Upper lobe of left lung (tissue), 6 donors: ENCODE measurements around the gene TMEM95. TPM values are rescaled to one million over a fixed set of nuclear protein-coding genes. Genes with fewer than 3 reads are reported as not detected.

Experiments used
- ATAC-seq, 2 donors: fragments of 200-7000 bp; cut with Tn5 transposase; one replicate each; pipeline ENCODE4 v1.9.1; 2022; ENCODE audit warnings: mild to moderate bottlenecking in 2 of 2, moderate library complexity in 2 of 2; ENCODE audit not compliant: low FRiP score in 2 of 2
- DNase-seq, 2 donors: peaks; one replicate each; pipeline ENCODE4 v3.0.0-alpha.2; 2019 to 2020
- H3K27ac ChIP-seq, 4 donors: fragments of 200-600 bp; sonication (generic); one replicate each; pipeline ENCODE4 v1.5.1; 2016 to 2019
- H3K27me3 ChIP-seq, 4 donors: fragments of 200-600 bp; sonication (generic); one replicate each; pipeline ENCODE4 v1.5.1; 2017 to 2019
- H3K36me3 ChIP-seq, 4 donors: fragments of 200-600 bp; sonication (generic); one replicate each; pipeline ENCODE4 v1.5.1; 2016 to 2019
- H3K4me1 ChIP-seq, 4 donors: fragments of 200-600 bp; sonication (generic); one replicate each; pipeline ENCODE4 v1.5.1; 2018 to 2019
- H3K4me3 ChIP-seq, 4 donors: fragments of 200-600 bp; sonication (generic); one replicate each; pipeline ENCODE4 v1.5.1; 2017 to 2019; ENCODE audit warnings: mild to moderate bottlenecking in 2 of 4, moderate library complexity in 1 of 4
- H3K9me3 ChIP-seq, 4 donors: fragments of 200-600 bp; sonication (generic); one replicate each; pipeline ENCODE4 v1.5.1; 2018 to 2019
- EP300 ChIP-seq, 4 donors: sonication (generic); formaldehyde crosslinking; IDR thresholded peaks; one replicate each; pipeline ENCODE4 v1.5.1; 2017; ENCODE audit warnings: antibody characterized with exemption in 4 of 4, control low read depth in 2 of 4
- POLR2A ChIP-seq, 4 donors: fragments of 450-650 bp; IDR thresholded peaks; one replicate each; pipeline ENCODE4 v1.5.1; 2016 to 2017; ENCODE audit warnings: antibody characterized with exemption in 4 of 4, mild to moderate bottlenecking in 2 of 4
- POLR2AphosphoS5 ChIP-seq, 2 donors: sonication (generic); formaldehyde crosslinking; IDR thresholded peaks; one replicate each; pipeline ENCODE4 v1.5.1; 2017; ENCODE audit warnings: antibody characterized with exemption in 2 of 2
- WGBS, 2 donors: methylation state at CpG; one replicate each; pipeline ENCODE4 v1.1.5; 2017 to 2018; 5-methylcytosine and 5-hydroxymethylcytosine counted together
- total RNA-seq, 6 donors: library from RNA; depleted of rRNA in 4 of 6; stranded (reverse); fragments of >200 nt in 4 of 6; gene quantifications; one replicate each; pipeline versions ENCODE4 v1.1.0 to v1.2.1, GENCODE V29; 2016 to 2021
- TF ChIP-seq, protein P1 (sequence below), 6 experiments: fragments of 450-650 bp in 4 of 6; fragments of 200-600 bp in 2 of 6; sonication (generic) in 2 of 6; IDR thresholded peaks; one replicate each; pipeline ENCODE4 v1.5.1; 2016 to 2019; ENCODE audit warnings: antibody characterized with exemption in 6 of 6
- donor health status: DM: no; HTN: no; CAD: no; lungs with moderate emphysema.
- donor health status: DM: no; HTN: yes; CAD: no; lungs with severe emphysema.

Gene TMEM95
- total RNA-seq, 6 donors from 2014 or later = 1.0 TPM; not detected in 5

DNA sequence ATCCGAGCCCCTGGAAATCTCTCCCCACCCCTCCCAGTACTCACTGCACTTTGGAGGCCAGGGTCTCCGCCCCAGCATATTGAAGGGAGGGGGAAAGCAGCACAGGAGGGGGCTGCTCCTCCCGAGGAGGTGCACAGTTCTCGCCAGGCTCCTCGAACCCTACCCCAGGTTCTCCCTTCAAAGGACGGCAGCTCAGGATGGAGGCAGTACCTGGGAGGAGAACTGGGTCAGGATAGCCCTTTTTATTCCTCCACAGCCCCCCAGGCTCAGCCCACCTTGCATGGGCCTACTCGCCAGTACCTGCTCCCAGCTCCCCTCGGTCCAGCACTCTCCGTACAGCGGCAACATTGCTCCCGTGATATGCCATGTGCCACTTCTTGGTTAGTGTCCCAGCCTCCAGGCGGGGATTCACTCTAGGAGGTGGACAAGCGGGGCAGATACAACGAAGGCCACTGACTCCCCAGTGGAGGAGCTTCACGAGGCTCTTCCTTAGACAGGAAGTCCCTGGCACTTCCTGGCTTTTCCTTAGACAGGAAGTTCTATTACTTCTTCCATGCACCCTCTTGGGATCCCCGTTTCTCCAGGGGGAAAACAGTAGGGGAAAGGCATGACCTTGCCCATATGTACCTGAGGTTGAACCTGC lies 37.7 kb upstream of the TMEM95 start:
- peaks cover 21 to 34% (median 25%) of the 10 kb centered on the region in 4 donors for H3K4me1 ChIP-seq
- no peak for TF ChIP-seq POLR2A (IDR thresholded peaks at IDR 0.05)
- no peak for TF ChIP-seq POLR2AphosphoS5 (IDR thresholded peaks at IDR 0.05)
- TF ChIP-seq EP300 (IDR thresholded peaks at IDR 0.05) = no peak
- TF ChIP-seq, protein P1, sequence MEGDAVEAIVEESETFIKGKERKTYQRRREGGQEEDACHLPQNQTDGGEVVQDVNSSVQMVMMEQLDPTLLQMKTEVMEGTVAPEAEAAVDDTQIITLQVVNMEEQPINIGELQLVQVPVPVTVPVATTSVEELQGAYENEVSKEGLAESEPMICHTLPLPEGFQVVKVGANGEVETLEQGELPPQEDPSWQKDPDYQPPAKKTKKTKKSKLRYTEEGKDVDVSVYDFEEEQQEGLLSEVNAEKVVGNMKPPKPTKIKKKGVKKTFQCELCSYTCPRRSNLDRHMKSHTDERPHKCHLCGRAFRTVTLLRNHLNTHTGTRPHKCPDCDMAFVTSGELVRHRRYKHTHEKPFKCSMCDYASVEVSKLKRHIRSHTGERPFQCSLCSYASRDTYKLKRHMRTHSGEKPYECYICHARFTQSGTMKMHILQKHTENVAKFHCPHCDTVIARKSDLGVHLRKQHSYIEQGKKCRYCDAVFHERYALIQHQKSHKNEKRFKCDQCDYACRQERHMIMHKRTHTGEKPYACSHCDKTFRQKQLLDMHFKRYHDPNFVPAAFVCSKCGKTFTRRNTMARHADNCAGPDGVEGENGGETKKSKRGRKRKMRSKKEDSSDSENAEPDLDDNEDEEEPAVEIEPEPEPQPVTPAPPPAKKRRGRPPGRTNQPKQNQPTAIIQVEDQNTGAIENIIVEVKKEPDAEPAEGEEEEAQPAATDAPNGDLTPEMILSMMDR (IDR thresholded peaks at IDR 0.05) = no peak
- no peak overlapping the region for H3K27ac ChIP-seq
- 86% methylated on average over 12 to 16 of the region's 16 CpGs for WGBS, 2 donors
- peaks cover 26 to 74% (median 59%) of the 10 kb centered on the region in 4 donors for H3K36me3 ChIP-seq
- H3K9me3 ChIP-seq = no peaks in the 10 kb centered on the region
- no peaks in the 10 kb centered on the region for H3K27me3 ChIP-seq
- no peak overlapping the region for H3K4me3 ChIP-seq
- DNase-seq = no peak
- no peak for ATAC-seq

DNA sequence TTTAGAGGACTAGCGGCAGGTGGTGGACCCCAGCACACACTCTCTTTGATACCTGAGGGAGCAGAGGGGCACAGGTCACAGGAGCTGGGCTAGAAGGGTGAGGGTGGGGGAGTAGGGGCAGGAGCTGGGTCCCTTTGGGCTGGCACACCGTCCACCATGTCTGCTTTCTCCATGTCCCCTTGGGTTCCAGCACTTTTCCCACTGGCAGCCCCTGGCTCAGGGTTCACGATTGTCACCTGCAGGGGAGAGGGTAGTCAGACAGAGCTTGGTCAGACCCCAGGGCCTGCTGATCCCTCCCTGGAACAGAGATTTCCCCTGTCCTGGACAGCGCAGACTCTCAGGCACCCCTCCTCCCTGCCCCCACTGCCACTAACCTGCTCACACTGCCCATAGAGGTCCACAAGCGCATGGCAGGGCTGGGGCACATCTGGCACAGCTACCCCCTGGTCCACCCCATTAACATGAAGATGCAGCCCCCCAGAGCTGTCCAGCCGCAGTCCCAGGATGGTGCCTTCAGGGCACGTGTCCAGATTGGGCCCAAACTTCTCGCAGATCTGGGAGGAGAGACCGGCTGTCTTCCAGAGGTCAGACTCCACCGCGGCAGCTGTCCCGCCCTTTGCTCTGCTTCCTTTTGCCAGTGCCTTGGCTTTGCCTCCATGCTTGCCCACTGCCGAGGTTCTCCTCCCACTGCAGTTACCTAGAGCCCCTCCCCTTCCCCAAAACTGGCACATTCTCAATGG lies 36.7 kb upstream of the TMEM95 start:
- no peak for TF ChIP-seq EP300 (IDR thresholded peaks at IDR 0.05)
- TF ChIP-seq, protein P1 (IDR thresholded peaks at IDR 0.05) = no peak
- no peak for TF ChIP-seq POLR2A (IDR thresholded peaks at IDR 0.05)
- TF ChIP-seq POLR2AphosphoS5 (IDR thresholded peaks at IDR 0.05) = no peak
- Histone ChIP-seq H3K36me3 (peaks cover 18 to 74% (median 59%) of the 10 kb centered on the region in 4 donors), H3K4me3 (no peak overlapping the region), H3K4me1 (peaks cover 21 to 25% (median 21%) of the 10 kb centered on the region in 4 donors), H3K27me3 (no peaks in the 10 kb centered on the region), H3K27ac (no peak overlapping the region), H3K9me3 (no peaks in the 10 kb centered on the region)
- no peak for ATAC-seq
- 91 to 96% methylated on average over 12 to 13 of the region's 13 CpGs for WGBS, 2 donors
- DNase-seq = no peak

DNA sequence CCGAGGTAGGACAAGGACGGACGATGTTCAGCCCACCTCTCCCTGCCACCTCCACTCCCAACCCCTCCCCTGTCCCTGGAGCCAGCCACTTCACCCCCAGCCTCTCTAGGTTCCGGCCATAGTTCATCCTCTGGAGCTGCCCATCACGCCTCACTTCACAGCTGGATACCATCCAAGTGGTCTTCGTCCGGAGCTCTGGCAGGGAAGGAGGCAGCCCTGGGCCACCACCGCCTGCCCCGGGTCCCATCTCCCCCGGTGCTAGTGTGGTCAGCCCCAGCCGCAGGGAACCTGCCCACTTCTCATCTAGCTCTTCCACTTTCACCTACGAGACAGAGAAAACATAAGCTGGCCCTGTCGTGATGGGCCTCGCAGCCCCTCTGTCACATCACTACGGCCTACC lies 33.5 kb upstream of the TMEM95 start:
- Histone ChIP-seq H3K36me3 (peaks cover 15 to 91% (median 78%) of the 10 kb centered on the region in 4 donors), H3K27me3 (no peaks in the 10 kb centered on the region), H3K4me1 (no peaks in the 10 kb centered on the region), H3K4me3 (no peak overlapping the region), H3K9me3 (no peaks in the 10 kb centered on the region), H3K27ac (no peak overlapping the region)
- DNase-seq (peak in 1 of 2 donors; percentile 52), ATAC-seq (no peak)
- WGBS, 2 donors = 94 to 98% methylated on average over 15 of the region's 15 CpGs
- TF ChIP-seq, protein P1 (IDR thresholded peaks at IDR 0.05) = no peak
- no peak for TF ChIP-seq EP300 (IDR thresholded peaks at IDR 0.05)

DNA sequence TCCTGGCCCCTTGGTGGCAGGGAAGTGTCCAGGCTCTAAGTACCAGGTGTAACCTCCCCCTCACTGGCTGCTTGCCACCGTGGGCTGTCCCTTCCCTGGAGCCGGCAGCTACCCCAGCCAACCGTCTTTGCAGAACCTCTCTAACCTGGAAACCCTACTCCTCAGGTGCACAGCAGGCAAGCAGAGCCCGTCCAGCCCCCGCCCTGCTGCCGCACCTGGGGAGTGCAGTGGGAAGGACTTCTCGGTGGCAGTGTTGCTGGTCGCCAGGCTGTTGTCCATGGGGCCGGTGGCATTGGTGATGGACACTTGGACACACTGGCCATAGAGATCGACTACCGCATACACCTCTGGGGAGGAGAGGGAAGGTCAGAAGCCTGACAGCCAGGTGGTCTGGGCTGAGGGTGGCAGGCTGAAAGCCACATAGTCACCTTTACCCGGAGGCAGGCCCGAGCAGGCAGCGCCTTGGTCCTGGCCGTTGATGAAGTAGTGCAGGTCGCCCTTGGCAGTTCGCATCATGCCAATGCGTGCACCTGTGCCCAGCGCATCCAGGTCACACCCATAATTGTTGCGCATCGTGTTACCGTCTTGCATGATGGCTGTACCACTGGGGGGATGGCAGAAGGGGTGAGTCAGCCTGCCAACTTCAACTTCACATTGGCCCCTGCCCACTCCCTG lies 32.3 kb upstream of the TMEM95 start:
- Histone ChIP-seq H3K27ac (no peak overlapping the region), H3K27me3 (no peaks in the 10 kb centered on the region), H3K4me1 (peaks cover 0 to 4% (median 0%) of the 10 kb centered on the region in 4 donors), H3K4me3 (no peak overlapping the region), H3K36me3 (peaks cover 15 to 93% (median 72%) of the 10 kb centered on the region in 4 donors), H3K9me3 (no peaks in the 10 kb centered on the region)
- no peak for ATAC-seq
- TF ChIP-seq EP300 (IDR thresholded peaks at IDR 0.05) (no peak), POLR2A (IDR thresholded peaks at IDR 0.05) (no peak), POLR2AphosphoS5 (IDR thresholded peaks at IDR 0.05) (no peak)
- TF ChIP-seq, protein P1 (IDR thresholded peaks at IDR 0.05) = no peak
- WGBS, 2 donors = 95 to 100% methylated on average over 3 to 16 of the region's 22 CpGs
- DNase-seq = peak in 1 of 2 donors; percentile 63
